ENCODE results near the gene SPINK1.
"Not testable (repeated sequence)": the region's sequence is repeated elsewhere in the genome, so short reads cannot be mapped to it uniquely, and the experiment has no call there.

Gene SPINK1

GRCh38 chr5:147831465-147831864, at the start of gene SPINK1:
Gene SPINK1 (minus strand): TSS chr5:147831671. CDS start chr5:147831577, 94 bp downstream.
- no peak for DNase-seq

GRCh38 chr5:147880487-147880886, 49.0 kb upstream of the SPINK1 start:
- no peak for DNase-seq

GRCh38 chr5:147879784-147880183, 48.3 kb upstream of the SPINK1 start:
- no peak for DNase-seq

GRCh38 chr5:147878066-147878759, 46.7 kb upstream of the SPINK1 start, which contains the start of gene SCGB3A2:
Gene SCGB3A2 (plus strand): TSS chr5:147878711. CDS start chr5:147878804, 93 bp downstream.
- DNase-seq = no peak

- DNase-seq = no peak
Observed at GRCh38 chr5:147876626-147877025, 45.2 kb upstream of the SPINK1 start.

- DNase-seq = no peak
Observed at GRCh38 chr5:147876141-147876540, 44.7 kb upstream of the SPINK1 start.

- no peak for DNase-seq
Observed at GRCh38 chr5:147874910-147875367, 43.5 kb upstream of the SPINK1 start.

- DNase-seq = not testable (repeated sequence)
Observed at GRCh38 chr5:147874118-147874875, 42.8 kb upstream of the SPINK1 start.

- not testable (repeated sequence) for DNase-seq
Observed at GRCh38 chr5:147872744-147873435, 41.4 kb upstream of the SPINK1 start.

- not testable (repeated sequence) for DNase-seq
Observed at GRCh38 chr5:147871980-147872549, 40.6 kb upstream of the SPINK1 start.

- DNase-seq = not testable (repeated sequence)
Observed at GRCh38 chr5:147869892-147870291, 38.4 kb upstream of the SPINK1 start.

- no peak for DNase-seq
Observed at GRCh38 chr5:147869112-147869511, 37.6 kb upstream of the SPINK1 start.

GRCh38 chr5:147863454-147864158, 32.1 kb upstream of the SPINK1 start:
- DNase-seq = no peak

- no peak for DNase-seq
Observed at GRCh38 chr5:147860641-147861025, 29.2 kb upstream of the SPINK1 start.

GRCh38 chr5:147859962-147860640, 28.6 kb upstream of the SPINK1 start:
- no peak for DNase-seq

GRCh38 chr5:147858565-147858964, 27.1 kb upstream of the SPINK1 start:
- DNase-seq = no peak

- DNase-seq = no peak
Observed at GRCh38 chr5:147857302-147858129, 26.0 kb upstream of the SPINK1 start.

- no peak for DNase-seq
Observed at GRCh38 chr5:147856801-147857200, 25.3 kb upstream of the SPINK1 start.

- no peak for DNase-seq
Observed at GRCh38 chr5:147855774-147856069, 24.3 kb upstream of the SPINK1 start.

- no peak for DNase-seq
Observed at GRCh38 chr5:147854894-147855773, 23.7 kb upstream of the SPINK1 start.

Measured in activated CD4-positive, alpha-beta T cell treated with anti-CD3 and anti-CD28 coated beads for 1 hour (primary cell).